NAMALWA (cell line): ENCODE results near the gene GALNTL6.

Experiments
- DNase-seq: peaks from one replicate; pipeline ENCODE4 v3.0.0-alpha.2; 2015; ENCODE audit warnings: low spot score

The GALNTL6 gene

GRCh38 chr4:172813359-172813923, 1000.2 kb downstream of the GALNTL6 start:
- no peak for DNase-seq

- DNase-seq = no peak
Measured at GRCh38 chr4:172815499-172816164, 1002.4 kb downstream of the GALNTL6 start.

GRCh38 chr4:172818901-172819300, 1005.7 kb downstream of the GALNTL6 start:
- no peak for DNase-seq

DNA sequence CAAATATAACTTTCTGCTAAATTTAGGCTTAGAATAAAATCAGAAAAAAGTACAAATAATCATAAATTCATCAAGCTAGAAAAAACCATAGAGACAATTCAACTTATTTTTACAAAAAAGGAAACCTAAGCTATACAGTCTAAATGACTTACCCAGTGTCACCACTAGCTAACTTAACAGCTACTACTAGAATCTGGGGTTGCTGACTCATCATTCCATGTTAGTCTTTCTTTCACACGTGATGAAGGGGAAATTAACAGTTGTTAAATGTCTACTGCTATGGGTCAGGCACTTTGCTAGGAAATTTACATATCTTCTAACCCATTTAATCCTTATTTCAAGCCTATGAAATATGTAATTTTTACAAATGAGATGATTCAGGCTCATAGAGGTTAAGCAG, 1006.1 kb downstream of the GALNTL6 start:
- DNase-seq = no peak

- DNase-seq = no peak
Measured at GRCh38 chr4:172822331-172822730, 1009.1 kb downstream of the GALNTL6 start.

GRCh38 chr4:172826346-172826745, 1013.1 kb downstream of the GALNTL6 start:
- no peak for DNase-seq

- no peak for DNase-seq
Measured at GRCh38 chr4:172826861-172827260, 1013.7 kb downstream of the GALNTL6 start.

- DNase-seq = peak; percentile 54
Measured at GRCh38 chr4:172830295-172830764, 1017.1 kb downstream of the GALNTL6 start.

DNA sequence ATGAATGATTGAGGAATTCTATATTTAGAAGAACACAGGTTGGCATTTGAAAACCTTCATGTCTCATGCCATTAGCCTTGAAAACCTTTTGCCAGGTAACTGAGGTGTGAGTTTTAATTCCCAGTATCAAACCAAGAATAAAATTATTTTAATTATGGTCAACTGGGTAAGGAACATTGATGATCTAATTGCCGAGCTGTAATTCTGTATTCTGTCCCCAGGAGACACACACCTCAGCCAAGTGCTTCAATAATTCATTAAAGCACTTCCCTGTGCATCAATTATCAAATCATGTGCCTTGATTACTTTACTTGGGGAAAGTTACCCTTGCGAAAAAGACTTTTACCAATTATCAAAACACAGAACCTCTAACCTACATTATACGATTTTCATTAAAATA, 1023.5 kb downstream of the GALNTL6 start:
- DNase-seq = no peak

DNA sequence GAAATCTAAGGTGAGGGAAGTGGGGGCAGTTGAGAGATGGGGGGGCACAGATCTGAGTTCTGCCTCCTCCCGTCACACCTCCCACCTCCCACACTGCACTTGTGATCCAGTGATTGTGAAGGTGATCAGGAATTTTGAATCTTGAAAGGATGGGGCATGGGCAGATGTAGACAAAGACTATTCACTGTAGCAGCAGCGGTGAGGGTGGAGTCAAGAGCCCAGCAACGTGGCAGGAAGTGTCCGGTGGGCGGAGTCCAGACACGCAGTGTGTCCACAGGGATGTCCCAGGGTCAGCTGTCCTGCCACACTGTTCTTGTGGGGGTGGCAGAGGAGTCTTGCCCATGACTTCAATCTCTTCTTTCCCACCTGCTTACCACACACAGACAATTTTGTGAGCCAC, 1024.9 kb downstream of the GALNTL6 start:
- no peak for DNase-seq

- DNase-seq = no peak
Measured at GRCh38 chr4:172838943-172839342, 1025.7 kb downstream of the GALNTL6 start.

GRCh38 chr4:172842779-172843178, 1029.6 kb downstream of the GALNTL6 start:
- DNase-seq = no peak

GRCh38 chr4:172843192-172843591, 1030.0 kb downstream of the GALNTL6 start:
- DNase-seq = no peak

DNA sequence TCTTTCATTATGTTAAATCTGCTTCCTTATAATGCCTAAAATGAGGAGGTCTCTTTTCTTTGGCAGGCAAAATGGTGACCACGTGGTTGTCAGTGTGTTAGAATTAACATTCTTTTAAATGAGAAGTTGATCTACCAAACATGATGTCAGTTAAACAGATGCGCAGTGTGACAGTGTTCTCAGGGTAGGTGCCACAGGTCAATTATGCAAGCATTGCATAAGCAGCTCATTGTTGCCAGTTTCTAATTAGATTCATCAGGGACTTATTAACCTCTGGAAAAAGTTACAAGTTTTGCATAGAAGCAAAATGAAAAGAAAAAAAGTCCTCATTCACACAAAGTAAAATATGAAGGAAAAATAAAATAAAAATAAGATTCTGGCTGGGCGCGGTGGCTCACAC, 1031.4 kb downstream of the GALNTL6 start:
- DNase-seq = no peak

GRCh38 chr4:172845281-172845680, 1032.1 kb downstream of the GALNTL6 start:
- no peak for DNase-seq

DNA sequence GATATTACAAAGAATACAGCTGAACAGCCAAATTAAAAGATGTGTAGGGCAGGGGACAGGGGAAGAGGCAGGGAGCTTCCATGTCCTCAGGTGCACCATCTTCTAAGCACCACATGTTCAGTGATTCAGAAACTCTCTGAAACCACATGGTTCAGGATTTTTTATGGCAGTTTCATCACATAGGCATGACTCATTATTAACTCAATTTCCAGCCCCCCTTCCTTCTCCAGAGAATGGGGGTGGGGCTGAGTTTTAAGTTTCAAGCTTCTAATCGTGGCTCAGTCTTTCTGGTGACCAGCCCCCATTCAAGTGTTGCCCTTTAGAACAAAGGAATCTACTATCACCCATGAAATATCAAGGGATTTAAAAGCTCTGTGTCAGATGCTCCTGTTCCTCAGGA, 1037.6 kb downstream of the GALNTL6 start:
- no peak for DNase-seq

DNA sequence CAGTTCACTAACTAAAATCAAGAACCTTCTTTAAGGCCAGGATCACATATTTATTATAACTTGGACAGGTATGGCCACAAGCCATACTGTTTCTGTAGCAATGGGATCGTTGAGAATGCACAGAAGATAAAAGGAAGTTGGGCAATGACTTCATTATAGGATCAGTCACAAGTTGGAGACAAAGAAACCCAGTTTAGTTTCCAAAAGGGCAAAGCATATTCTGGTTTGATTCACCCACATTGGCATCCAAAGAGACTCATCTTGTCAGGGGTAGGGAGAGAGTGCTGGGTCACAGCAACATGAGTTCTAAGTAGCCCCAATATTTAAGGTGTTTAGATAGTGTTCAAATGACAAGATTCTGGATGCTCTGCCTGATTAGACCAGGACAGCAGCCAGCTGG, 1038.3 kb downstream of the GALNTL6 start:
- no peak for DNase-seq

DNA sequence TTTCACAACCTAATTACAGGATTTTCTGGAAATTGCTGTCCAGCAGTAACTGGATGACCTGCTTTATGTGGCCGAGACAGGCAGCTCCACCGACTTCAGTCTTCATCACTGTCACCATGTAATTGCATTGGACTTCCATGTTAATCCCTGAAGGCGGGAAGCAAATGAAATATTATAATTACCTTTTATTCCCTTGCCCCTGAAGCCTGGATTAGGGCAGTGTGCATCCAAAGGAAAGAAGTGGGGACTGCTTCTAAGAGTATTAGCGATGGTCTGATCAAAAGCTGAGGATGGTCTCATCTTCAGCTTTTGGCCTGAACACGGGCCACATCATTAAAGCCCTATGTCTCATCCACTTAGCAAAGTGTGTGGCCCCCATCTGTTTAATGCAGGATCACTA, 1043.8 kb downstream of the GALNTL6 start:
- DNase-seq = no peak

GRCh38 chr4:172858731-172859230, 1045.6 kb downstream of the GALNTL6 start:
- no peak for DNase-seq

DNA sequence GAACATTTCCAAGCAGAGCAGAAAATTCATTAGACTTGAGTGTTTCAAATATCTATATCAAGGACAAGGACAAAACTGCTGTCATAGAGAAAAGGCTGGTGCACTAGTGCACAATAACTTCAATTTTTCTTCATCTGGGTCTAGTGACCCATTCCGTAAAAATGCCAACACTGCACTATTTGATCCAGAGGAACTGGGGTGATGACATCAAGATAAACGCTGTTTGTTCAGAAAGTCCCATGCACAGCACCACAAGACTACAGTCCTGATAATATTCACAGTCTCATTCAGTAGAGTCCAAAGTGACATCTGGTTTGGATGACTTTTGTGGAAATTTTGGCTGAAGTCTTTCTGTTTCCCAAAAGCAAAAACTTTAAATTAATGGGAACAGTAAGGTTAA, 1051.9 kb downstream of the GALNTL6 start:
- DNase-seq = no peak

GRCh38 chr4:172865531-172866127, 1052.4 kb downstream of the GALNTL6 start:
- DNase-seq = no peak

DNA sequence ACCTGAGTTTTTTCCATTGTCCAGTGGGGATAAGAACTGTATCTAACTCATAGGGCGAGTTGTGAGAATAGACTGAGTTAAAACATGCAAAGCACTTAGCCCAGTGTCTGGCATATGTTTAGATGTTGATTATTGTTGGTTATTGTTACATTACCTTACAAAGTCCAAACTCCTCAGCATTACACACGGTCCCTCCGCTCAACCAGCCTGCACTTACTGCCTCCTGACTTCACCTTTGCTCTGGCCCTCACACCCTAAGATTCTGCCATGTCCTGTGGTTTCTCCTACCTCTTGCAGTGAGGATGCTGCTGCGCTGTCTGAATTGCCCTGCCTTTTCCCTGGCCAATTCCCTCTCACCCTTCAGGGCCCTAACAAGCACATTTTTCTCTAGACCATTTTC, 1053.2 kb downstream of the GALNTL6 start:
- DNase-seq = no peak

DNA sequence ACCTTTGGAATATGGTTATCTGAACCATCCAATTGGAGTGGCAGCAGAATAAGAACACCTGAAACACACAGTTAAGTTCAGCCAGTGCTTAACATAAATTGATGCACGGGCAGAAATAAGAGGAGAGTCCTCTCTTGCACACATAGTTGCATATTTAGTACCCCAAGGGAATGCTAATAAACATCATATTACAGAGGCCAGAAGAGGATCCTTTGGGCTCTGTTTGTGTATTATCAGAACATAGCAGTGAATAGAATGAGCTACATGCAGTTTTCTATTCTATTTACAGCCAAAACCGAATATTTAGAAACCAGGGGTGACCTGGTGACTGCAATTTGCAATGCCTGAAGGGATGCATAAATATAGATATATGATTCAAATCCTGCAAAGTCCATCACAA, 1054.6 kb downstream of the GALNTL6 start:
- no peak for DNase-seq
